C4-2B (cell line): ENCODE data around the gene CLEC16A.

Source experiments
- H3K27ac ChIP-seq: fragments of 450-650 bp; 2 replicates; pipeline ENCODE4 v1.5.1; 2017
- ZFX ChIP-seq: fragments of 450-650 bp; IDR thresholded peaks from 2 replicates; pipeline ENCODE4 v1.6.1; 2017
- TF ChIP-seq, protein P1 (sequence below): fragments of 450-650 bp; conservative IDR thresholded peaks from 2 replicates; pipeline ENCODE4 v1.5.1; 2017; ENCODE audit warnings: mild to moderate bottlenecking

The CLEC16A gene

DNA sequence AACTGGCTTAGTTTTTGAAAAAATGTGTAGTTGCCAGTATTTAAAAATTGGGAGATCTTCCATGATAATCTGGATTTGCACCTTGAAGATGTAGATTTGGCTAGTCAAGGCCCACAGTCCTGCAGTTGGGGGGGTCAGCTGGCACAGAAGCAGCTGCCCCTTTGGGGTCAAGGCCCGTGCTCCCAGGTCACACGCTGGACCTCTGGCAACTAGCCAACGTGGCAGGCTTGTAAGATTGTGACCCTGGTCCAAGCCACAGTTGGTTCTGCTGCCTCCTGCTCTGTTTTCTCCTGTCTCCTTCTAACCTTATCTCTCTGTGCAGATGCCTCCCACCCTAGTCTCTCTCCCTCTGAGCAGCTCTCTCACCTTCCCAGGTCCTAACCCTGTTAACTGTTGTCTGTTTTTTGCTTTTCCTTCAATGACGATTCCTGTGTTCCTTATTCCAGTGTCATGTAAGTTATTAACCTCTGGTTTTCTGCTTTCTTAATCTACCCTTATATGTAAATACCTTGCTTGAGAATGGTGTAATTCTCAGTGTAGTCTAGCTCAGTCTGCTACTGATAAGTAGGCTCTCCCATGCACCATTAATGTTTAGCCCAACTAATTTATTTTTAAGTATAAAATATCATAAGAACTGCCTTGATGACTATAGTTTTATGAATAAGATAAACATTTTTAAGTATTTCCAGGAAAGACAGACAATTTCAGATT is 27.9 kb downstream of the CLEC16A start:
- no peak overlapping the region for H3K27ac ChIP-seq
- TF ChIP-seq, protein P1, sequence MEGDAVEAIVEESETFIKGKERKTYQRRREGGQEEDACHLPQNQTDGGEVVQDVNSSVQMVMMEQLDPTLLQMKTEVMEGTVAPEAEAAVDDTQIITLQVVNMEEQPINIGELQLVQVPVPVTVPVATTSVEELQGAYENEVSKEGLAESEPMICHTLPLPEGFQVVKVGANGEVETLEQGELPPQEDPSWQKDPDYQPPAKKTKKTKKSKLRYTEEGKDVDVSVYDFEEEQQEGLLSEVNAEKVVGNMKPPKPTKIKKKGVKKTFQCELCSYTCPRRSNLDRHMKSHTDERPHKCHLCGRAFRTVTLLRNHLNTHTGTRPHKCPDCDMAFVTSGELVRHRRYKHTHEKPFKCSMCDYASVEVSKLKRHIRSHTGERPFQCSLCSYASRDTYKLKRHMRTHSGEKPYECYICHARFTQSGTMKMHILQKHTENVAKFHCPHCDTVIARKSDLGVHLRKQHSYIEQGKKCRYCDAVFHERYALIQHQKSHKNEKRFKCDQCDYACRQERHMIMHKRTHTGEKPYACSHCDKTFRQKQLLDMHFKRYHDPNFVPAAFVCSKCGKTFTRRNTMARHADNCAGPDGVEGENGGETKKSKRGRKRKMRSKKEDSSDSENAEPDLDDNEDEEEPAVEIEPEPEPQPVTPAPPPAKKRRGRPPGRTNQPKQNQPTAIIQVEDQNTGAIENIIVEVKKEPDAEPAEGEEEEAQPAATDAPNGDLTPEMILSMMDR: no peak
- no peak for TF ChIP-seq ZFX

DNA sequence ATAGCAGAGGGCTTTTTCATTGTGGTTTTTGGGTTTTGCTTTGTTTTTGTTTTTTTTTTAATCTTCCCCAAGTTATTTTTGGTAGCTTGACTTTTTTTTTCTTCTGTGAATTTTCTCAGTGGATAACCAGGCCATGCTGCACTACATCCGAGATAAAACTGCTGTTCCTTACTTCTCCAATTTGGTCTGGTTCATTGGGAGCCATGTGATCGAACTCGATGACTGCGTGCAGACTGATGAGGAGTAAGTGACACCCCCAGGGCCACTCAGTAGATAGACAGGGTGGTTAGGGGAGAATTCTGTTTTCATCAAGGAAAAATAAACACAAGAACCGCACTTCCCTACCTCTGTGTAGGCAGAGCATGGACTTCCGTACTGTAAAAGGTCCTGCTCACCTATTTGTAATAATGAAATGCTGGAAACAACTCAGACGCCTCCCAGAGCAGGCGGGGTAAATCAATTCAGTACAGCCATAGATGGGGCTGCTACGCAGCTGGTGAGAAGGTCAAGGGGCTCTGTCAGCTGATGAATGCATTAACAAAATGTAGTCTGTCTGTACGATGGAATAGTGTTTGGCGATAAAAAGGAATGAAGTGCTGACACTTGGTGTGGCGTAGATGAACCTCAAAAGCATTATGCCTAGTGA is 28.6 kb downstream of the CLEC16A start:
- TF ChIP-seq ZFX: no peak
- TF ChIP-seq, protein P1: no peak
- no peak overlapping the region for H3K27ac ChIP-seq

DNA sequence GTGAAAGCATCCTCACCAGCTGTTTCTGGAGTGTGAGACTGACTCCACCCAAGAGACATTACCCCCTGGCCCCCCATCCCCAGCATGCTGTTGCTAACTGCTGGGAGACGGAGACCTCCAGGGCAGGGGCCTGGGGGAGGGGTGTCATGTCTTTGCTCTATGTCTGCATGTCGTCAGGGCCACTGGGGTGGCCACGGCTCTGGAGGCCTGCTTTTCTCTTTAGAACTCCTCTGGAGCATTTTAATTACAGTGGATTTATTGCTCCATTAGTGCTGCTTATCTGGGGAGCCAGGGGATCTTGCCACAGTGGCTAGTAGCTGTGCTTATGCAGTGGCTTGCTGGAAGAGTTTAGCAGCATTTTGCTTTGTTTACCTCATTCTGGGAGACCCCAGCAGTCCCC is 32.3 kb downstream of the CLEC16A start:
- TF ChIP-seq, protein P1: no peak
- TF ChIP-seq ZFX: no peak
- H3K27ac ChIP-seq: no peak overlapping the region

DNA sequence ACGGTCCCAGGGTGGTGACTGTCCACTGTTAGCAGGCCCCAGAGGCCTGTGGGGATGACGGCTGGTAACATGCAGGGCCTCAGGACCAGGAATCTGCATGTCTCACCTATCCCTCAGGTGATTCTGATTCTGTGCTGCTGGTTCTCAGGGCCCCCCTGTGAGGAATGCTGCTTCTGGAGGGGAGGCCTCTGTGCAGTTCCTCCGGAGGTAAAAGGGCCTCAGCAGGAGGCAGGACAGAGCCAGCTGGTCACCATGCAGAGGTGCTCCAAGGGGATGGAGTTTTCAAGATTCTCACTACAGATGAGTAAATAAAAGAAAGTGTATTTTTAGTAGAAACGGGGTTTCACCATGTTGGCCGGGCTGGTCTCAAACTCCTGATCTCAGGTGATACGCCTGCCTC is 33.8 kb downstream of the CLEC16A start:
- no peak for TF ChIP-seq ZFX
- TF ChIP-seq, protein P1: no peak
- peak overlapping the region; percentile 33; the same call in 1 of the 2 replicates for H3K27ac ChIP-seq

DNA sequence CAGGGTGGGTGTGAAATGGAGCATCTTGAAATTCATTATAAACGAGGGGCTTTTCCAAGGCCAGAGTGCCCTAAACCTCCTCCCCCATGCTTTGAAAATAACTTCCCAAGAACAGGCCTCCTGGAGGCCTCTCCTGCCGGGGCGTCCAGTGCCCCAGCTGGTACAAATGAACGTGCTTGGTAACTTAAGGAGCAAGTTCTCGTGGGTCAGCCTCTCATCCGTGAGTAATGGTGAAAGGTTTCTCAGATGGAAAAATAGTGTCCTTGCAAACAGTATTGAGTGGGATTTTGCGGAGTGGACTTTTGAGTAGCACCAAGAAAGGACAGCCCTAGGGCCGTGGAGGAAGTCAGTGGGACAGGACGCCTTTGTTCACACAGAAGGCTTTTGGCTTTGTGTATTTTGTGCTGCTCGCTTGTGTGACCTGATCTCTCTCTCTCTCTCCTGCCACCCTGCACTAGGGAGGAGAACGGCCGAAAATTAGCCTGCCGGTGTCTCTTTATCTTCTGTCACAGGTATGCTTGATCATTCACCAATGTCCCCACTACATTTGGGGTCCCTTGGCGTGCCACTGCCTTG is 34.6 kb downstream of the CLEC16A start:
- TF ChIP-seq, protein P1: no peak
- TF ChIP-seq ZFX: no peak
- peak overlapping the region; percentile 33 for H3K27ac ChIP-seq

DNA sequence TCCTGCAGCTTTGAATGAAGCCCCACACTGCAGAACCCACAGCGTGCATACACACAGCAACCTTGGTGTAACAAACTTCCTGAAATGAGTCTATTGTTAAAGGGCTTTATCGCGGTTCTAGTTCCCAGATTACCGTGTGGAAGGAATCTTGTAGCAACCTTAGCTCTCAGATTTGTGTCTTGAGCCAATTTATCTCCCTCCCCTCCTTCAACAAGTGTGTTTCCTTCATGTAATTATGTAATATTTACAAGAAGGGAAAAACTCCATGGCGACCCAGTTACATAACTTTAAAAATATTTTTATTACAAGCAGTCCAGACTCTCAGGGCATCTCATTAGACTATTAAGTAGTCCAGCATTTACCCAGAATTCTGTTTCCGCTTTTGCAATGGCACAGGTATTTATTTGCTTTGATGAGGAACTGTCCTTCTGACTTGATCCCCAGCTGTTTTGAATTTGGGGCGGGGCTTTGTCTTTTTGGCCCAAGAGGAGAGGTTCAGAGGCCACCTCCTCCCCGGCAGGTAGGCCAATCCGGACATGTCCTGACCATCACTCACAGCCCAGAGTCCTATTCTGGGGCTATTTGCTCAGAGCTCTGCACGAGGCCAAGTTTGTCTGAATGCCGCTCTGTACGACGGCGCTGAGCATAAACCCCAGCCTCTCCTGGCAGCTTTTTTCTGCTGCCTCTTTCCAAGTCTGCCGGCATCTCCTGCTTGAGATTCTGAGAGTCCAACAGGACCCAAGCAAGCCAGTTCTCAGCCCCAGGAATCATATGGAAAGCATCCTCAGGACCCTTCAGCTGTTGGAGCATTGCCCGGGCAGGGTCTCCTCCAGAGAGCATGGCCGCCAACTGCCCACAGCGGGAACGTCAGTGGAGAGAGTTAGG is 35.6 kb downstream of the CLEC16A start:
- TF ChIP-seq, protein P1: no peak
- no peak for TF ChIP-seq ZFX
- peak overlapping the region; percentile 71 for H3K27ac ChIP-seq
